HG03066 (cell line): ENCODE results near the gene PPP6C.

Source experiments
- ATAC-seq: cut with Tn5 transposase; IDR thresholded peaks from one replicate; pipeline ENCODE4 v1.9.1; 2021; ENCODE audit warnings: low read depth; ENCODE audit not compliant: unreplicated experiment

The PPP6C gene

GRCh38 chr9:125103021-125103420, 86.6 kb downstream of the PPP6C start:
- ATAC-seq, result no peak

- no peak for ATAC-seq
Observed at GRCh38 chr9:125100822-125101221, 88.8 kb downstream of the PPP6C start.

- ATAC-seq, result no peak
Observed at GRCh38 chr9:125099816-125100215, 89.8 kb downstream of the PPP6C start.
